ENCODE data around the gene SLC38A1.

DNA sequence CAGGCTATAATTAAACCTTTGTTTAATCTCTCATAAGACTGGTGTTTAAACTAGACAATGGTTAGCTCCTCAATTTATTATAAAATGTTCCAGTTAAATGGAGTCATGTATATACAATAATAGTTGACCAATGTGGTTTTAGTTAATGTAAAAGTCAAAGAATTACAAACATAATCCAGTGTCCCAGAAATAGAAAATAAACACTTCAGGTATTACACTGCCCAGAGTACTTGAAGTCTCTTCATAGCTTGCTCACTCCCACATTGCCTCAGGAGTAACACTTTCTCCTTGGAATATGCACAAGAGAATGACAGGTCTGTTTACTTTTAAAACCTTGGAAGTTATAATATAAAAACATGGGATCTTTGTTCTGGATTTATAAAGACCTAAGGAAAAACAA is 60.5 kb downstream of the SLC38A1 start:
- TF ChIP-seq, protein P1, sequence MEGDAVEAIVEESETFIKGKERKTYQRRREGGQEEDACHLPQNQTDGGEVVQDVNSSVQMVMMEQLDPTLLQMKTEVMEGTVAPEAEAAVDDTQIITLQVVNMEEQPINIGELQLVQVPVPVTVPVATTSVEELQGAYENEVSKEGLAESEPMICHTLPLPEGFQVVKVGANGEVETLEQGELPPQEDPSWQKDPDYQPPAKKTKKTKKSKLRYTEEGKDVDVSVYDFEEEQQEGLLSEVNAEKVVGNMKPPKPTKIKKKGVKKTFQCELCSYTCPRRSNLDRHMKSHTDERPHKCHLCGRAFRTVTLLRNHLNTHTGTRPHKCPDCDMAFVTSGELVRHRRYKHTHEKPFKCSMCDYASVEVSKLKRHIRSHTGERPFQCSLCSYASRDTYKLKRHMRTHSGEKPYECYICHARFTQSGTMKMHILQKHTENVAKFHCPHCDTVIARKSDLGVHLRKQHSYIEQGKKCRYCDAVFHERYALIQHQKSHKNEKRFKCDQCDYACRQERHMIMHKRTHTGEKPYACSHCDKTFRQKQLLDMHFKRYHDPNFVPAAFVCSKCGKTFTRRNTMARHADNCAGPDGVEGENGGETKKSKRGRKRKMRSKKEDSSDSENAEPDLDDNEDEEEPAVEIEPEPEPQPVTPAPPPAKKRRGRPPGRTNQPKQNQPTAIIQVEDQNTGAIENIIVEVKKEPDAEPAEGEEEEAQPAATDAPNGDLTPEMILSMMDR (IDR thresholded peaks at IDR 0.05): no peak
- TF ChIP-seq POLR2A (IDR thresholded peaks at IDR 0.05): no peak

Measured in upper lobe of left lung (tissue), 4 donors.